Caco-2 (cell line): ENCODE measurements around the gene SHANK2. TPM values are rescaled to one million over a fixed set of nuclear protein-coding genes. Genes with fewer than 3 reads are reported as not detected.

Experiments used
- BruUV-seq: library from RNA; stranded (reverse); fragments of 400-500 nt; replicated peaks from 2 replicates; lab custom pipeline; 2021; lab: Mats Ljungman, UMichigan
- CTCF ChIA-PET: fragments of 300-600 bp; sonication (Branson Sonifier 250); formaldehyde crosslinking; loops from one replicate; lab custom pipeline; 2022; ENCODE audit warnings: antibody characterized with exemption; lab: Charles Lee
- POLR2A ChIA-PET: fragments of 300-600 bp; sonication (Branson Sonifier 250); formaldehyde crosslinking; loops from one replicate; lab custom pipeline; 2022; ENCODE audit warnings: antibody characterized with exemption; lab: Charles Lee
- DNase-seq, 2 experiments: peaks; one replicate each; pipeline versions ENCODE4 v3.0.0 to v3.0.0-alpha.2; 2020 to 2022
- H3K27me3 ChIP-seq: replicated peaks from 2 replicates; pipeline ENCODE4 v1.6.0; 2011; ENCODE audit warnings: low read length; ENCODE audit not compliant: control insufficient read depth, insufficient read depth
- H3K36me3 ChIP-seq: 2 replicates; pipeline ENCODE4 v1.5.1; 2011; ENCODE audit warnings: low read length; ENCODE audit not compliant: control insufficient read depth, insufficient read depth
- H3K4me1 ChIP-seq: fragments of 250-450 bp; sonication (Bioruptor Pico); 2 replicates; pipeline ENCODE4 v1.5.1; 2020; ENCODE audit warnings: mild to moderate bottlenecking
- H3K4me3 ChIP-seq: 2 replicates; pipeline ENCODE4 v1.5.1; 2011; ENCODE audit warnings: low read depth, mild to moderate bottlenecking, control low read depth, low read length
- H3K9me3 ChIP-seq: fragments of 250-450 bp; sonication (Bioruptor Pico); 2 replicates; pipeline ENCODE4 v1.5.1; 2020; ENCODE audit warnings: mild to moderate bottlenecking, moderate library complexity
- H3K27ac Mint-ChIP-seq: one replicate; pipeline ENCODE4 v1.8.0; 2022; ENCODE audit warnings: mixed read lengths; ENCODE audit not compliant: unreplicated experiment
- H3K27me3 Mint-ChIP-seq: one replicate; pipeline ENCODE4 v1.8.0; 2022; ENCODE audit warnings: mixed read lengths; ENCODE audit not compliant: insufficient read depth, unreplicated experiment
- H3K36me3 Mint-ChIP-seq: one replicate; pipeline ENCODE4 v1.8.0; 2022; ENCODE audit warnings: mild to moderate bottlenecking, mixed read lengths; ENCODE audit not compliant: insufficient read depth, unreplicated experiment
- H3K4me1 Mint-ChIP-seq: one replicate; pipeline ENCODE4 v1.8.0; 2022; ENCODE audit warnings: low read depth, mixed read lengths; ENCODE audit not compliant: unreplicated experiment
- H3K4me3 Mint-ChIP-seq: one replicate; pipeline ENCODE4 v1.8.0; 2022; ENCODE audit warnings: mild to moderate bottlenecking, moderate library complexity, mixed read lengths; ENCODE audit not compliant: unreplicated experiment
- H3K9me3 Mint-ChIP-seq: one replicate; pipeline ENCODE4 v1.8.0; 2022; ENCODE audit warnings: mixed read lengths; ENCODE audit not compliant: unreplicated experiment
- CTCF ChIP-seq, 2 experiments: fragments of 200-600 bp in 1 of 2; IDR thresholded peaks; 1 replicate in 1 of 2; 2 replicates in 1 of 2; pipeline versions ENCODE4 v1.5.1 to v1.8.0; 2011 to 2022; ENCODE audit warnings: antibody characterized with exemption in 1 of 2, control low read depth in 1 of 2, inconsistent platforms in 1 of 2, low read depth in 1 of 2, low read length in 1 of 2, mild to moderate bottlenecking in 1 of 2, moderate library complexity in 1 of 2; ENCODE audit not compliant: insufficient read depth in 1 of 2, severe bottlenecking in 1 of 2, unreplicated experiment in 1 of 2
- intact Hi-C: fragments of 100-400 bp; cut with micrococcal nuclease; formaldehyde crosslinking; loops from one replicate; pipeline ENCODE4 v1.10.0; 2022; ENCODE audit not compliant: unreplicated experiment
- total RNA-seq: library from RNA; stranded (reverse); gene quantifications from 2 replicates; pipeline ENCODE4 v1.2.3, GENCODE V29; 2022

The SHANK2 gene
- total RNA-seq, 1 experiment from 2014 or later = 177 TPM

GRCh38 chr11:71249301-71249700 lies 3.1 kb downstream of the SHANK2 start:
- Mint-ChIP-seq H3K4me1 (peaks cover 37% of the 10 kb centered on the region), H3K36me3 (peaks cover 72% of the 10 kb centered on the region), H3K27me3 (no peaks in the 10 kb centered on the region), H3K9me3 (no peaks in the 10 kb centered on the region), H3K27ac (peak overlapping the region; percentile 82), H3K4me3 (peak overlapping the region; percentile 83)
- intact Hi-C loops = no loop called here
- DNase-seq = peak in 1 of 2 experiments; percentile 50
- BruUV-seq = TSS peak; percentile 11
- CTCF ChIA-PET = interaction anchor here (1.4 kb wide), 1 partner anchor 198 kb away, joined by 6 read pairs; the partner anchor contains the start of gene DHCR7
- Histone ChIP-seq H3K9me3 (no peaks in the 10 kb centered on the region), H3K27me3 (no peaks in the 10 kb centered on the region), H3K4me3 (no peak overlapping the region), H3K4me1 (peaks cover 27% of the 10 kb centered on the region), H3K36me3 (no peaks in the 10 kb centered on the region; the same call in none of the 2 replicates)
- POLR2A ChIA-PET = no interaction called here
- TF ChIP-seq CTCF (IDR thresholded peaks at IDR 0.05; ENCODE audit: insufficient read depth in 1 of 2, low read depth in 1 of 2, low read length in 1 of 2, severe bottlenecking in 1 of 2, unreplicated experiment in 1 of 2) = no peak

DNA sequence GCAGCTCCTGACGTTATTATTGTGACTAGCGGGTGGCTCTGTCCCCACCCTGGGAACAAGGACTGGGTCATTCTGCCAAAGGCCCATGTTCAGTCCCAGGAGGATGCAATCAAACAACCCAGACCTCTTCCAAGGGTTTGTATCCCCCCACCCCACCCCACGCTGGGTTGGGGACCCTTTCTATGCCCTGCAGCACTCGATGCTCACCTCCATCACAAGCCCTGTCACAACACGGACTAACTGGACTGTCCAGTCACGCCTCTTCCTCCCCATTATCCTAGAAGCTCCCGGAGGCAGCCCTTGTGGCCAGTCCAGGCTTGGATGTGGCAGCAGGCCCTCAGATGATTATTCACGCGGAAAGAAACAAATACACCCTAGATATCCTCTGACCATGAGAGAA lies 3.7 kb downstream of the SHANK2 start:
- Histone ChIP-seq H3K4me3 (no peak overlapping the region), H3K9me3 (no peaks in the 10 kb centered on the region), H3K4me1 (peaks cover 21% of the 10 kb centered on the region), H3K27me3 (no peaks in the 10 kb centered on the region), H3K36me3 (no peaks in the 10 kb centered on the region; the same call in none of the 2 replicates)
- Mint-ChIP-seq H3K4me1 (peaks cover 37% of the 10 kb centered on the region), H3K4me3 (no peak overlapping the region), H3K27ac (no peak overlapping the region), H3K36me3 (peaks cover 74% of the 10 kb centered on the region), H3K9me3 (no peaks in the 10 kb centered on the region), H3K27me3 (no peaks in the 10 kb centered on the region)
- no TSS peak for BruUV-seq
- POLR2A ChIA-PET = no interaction called here
- TF ChIP-seq CTCF (IDR thresholded peaks at IDR 0.05; ENCODE audit: insufficient read depth in 1 of 2, low read depth in 1 of 2, low read length in 1 of 2, severe bottlenecking in 1 of 2, unreplicated experiment in 1 of 2) = no peak
- intact Hi-C loops = no loop called here
- CTCF ChIA-PET = interaction anchor here (1.2 kb wide), 1 partner anchor 35 kb away, joined by 3 read pairs; no protein-coding TSS in a partner anchor
- DNase-seq = peak in 1 of 2 experiments; percentile 41

DNA sequence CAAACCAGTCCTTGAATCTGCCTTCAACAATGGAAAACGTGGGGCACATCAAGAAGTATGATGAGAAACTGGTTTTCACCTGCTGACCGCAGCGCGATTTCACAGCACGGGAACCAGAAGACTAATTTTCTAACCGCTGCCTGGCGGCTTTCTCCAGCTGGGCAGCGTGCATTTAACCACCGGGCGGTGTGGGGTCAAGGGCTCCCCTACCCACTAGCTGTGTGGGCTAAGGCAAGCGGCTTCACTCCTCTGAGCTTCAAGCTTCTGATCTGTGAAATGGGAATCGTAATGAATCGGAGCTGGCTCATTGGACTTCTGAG lies 4.2 kb downstream of the SHANK2 start:
- Histone ChIP-seq H3K4me3 (no peak overlapping the region), H3K36me3 (no peaks in the 10 kb centered on the region; the same call in none of the 2 replicates), H3K9me3 (no peaks in the 10 kb centered on the region), H3K4me1 (peaks cover 20% of the 10 kb centered on the region), H3K27me3 (no peaks in the 10 kb centered on the region)
- DNase-seq = peak in 1 of 2 experiments; percentile 32
- H3K9me3 Mint-ChIP-seq = no peaks in the 10 kb centered on the region
- no TSS peak for BruUV-seq
- H3K36me3 Mint-ChIP-seq = peaks cover 74% of the 10 kb centered on the region
- no peak overlapping the region for H3K4me3 Mint-ChIP-seq
- no peak overlapping the region for H3K27ac Mint-ChIP-seq
- CTCF ChIA-PET = interaction anchor here (1.2 kb wide), 1 partner anchor 36 kb away, joined by 3 read pairs; no protein-coding TSS in a partner anchor
- H3K27me3 Mint-ChIP-seq = no peaks in the 10 kb centered on the region
- POLR2A ChIA-PET = no interaction called here
- intact Hi-C loops = no loop called here
- peaks cover 32% of the 10 kb centered on the region for H3K4me1 Mint-ChIP-seq
- TF ChIP-seq CTCF (IDR thresholded peaks at IDR 0.05; ENCODE audit: insufficient read depth in 1 of 2, low read depth in 1 of 2, low read length in 1 of 2, severe bottlenecking in 1 of 2, unreplicated experiment in 1 of 2) = no peak
